ENCODE measurements around the gene MRO. TPM values are rescaled to one million over a fixed set of nuclear protein-coding genes. Genes with fewer than 3 reads are reported as not detected.

Gene MRO
- total and polyA plus RNA-seq, 2 of the 8 experiments (the other 6 are each of a cell fraction or from before 2014, with no cell fraction given): 0.65 to 1.0 TPM

- Histone ChIP-seq H3K23ac (ENCODE audit: insufficient read length) (no peak overlapping the region), H3K79me1 (ENCODE audit: low read depth, low read length) (no peaks in the 10 kb centered on the region), H3K14ac (ENCODE audit: insufficient read length) (no peak overlapping the region), H3K4ac (replicated peaks; ENCODE audit: insufficient read length, low read depth, low read length) (no peak overlapping the region), H3K9ac (replicated peaks in 1 of 4; ENCODE audit: extremely low read depth in 1 of 4, low read depth in 3 of 4, low read length in 3 of 4) (no peak overlapping the region), H3K36me3 (ENCODE audit: control insufficient read depth in 2 of 4, insufficient read depth in 4 of 4, low read length in 3 of 4) (no peaks in the 10 kb centered on the region; a peak in 1 of 8 replicates), H2BK15ac (ENCODE audit: low read length) (peak overlapping the region; percentile 23; the same call in 1 of the 2 replicates), H2BK5ac (ENCODE audit: low read depth, low read length) (no peak overlapping the region), H2AFZ (ENCODE audit: low read length) (no peak overlapping the region), H2BK12ac (ENCODE audit: low read depth, low read length) (no peak overlapping the region), H2AK5ac (ENCODE audit: low read depth, low read length) (no peak overlapping the region), H4K5ac (ENCODE audit: insufficient read length, low read depth, low read length) (no peak overlapping the region), H3K56ac (replicated peaks; ENCODE audit: insufficient read length, low read depth, low read length) (no peak overlapping the region), H3K4me2 (ENCODE audit: insufficient read depth in 1 of 2, low read depth in 2 of 2, low read length in 2 of 2) (no peak overlapping the region), H4K8ac (ENCODE audit: extremely low read depth, insufficient read depth, low read length) (peak overlapping the region; percentile 72; the same call in 1 of the 2 replicates), H2BK120ac (replicated peaks; ENCODE audit: low read depth, low read length) (no peak overlapping the region), H3K4me3 (ENCODE audit: extremely low read depth in 1 of 4, insufficient read depth in 2 of 4, low read depth in 3 of 4, low read length in 4 of 4) (no peak overlapping the region), H2BK20ac (ENCODE audit: low read length) (no peak overlapping the region), H3K27me3 (replicated peaks in 1 of 4; ENCODE audit: control insufficient read depth in 3 of 4, extremely low read depth in 1 of 4, insufficient read depth in 3 of 4, low read length in 3 of 4) (no peaks in the 10 kb centered on the region), H3K4me1 (replicated peaks in 1 of 4; ENCODE audit: control insufficient read depth in 3 of 4, insufficient read depth in 4 of 4, low read length in 3 of 4) (peaks cover 3 to 18% (median 12%) of the 10 kb centered on the region in 4 experiments; a peak in 5 of 7 replicates), H3K18ac (ENCODE audit: extremely low read depth, low read length) (0 out of 2 replicates have a peak overlapping the region, but pooled peaks have one; percentile 63), H4K20me1 (replicated peaks in 1 of 2; ENCODE audit: control insufficient read depth in 1 of 2, insufficient read depth in 2 of 2, low read length in 2 of 2) (no peaks in the 10 kb centered on the region), H3K23me2 (ENCODE audit: low read depth, low read length) (no peaks in the 10 kb centered on the region), H3K27ac (ENCODE audit: low read depth, low read length) (no peak overlapping the region), H3K9me3 (ENCODE audit: insufficient read depth in 2 of 2, low read depth in 1 of 2, low read length in 1 of 2) (0 out of 4 replicates have a peak, but pooled peaks cover 0 to 5% of the 10 kb centered on the region in 2 experiments), H4K91ac (replicated peaks; ENCODE audit: insufficient read length, low read length) (no peak overlapping the region), H3K79me2 (ENCODE audit: control insufficient read depth in 1 of 2, insufficient read depth in 2 of 2, low read length in 2 of 2) (no peaks in the 10 kb centered on the region)
- WGBS, 2 experiments (ENCODE audit: extremely low coverage in 1 of 2, insufficient coverage in 1 of 2, insufficient read length in 1 of 2, insufficient replicate concordance in 2 of 2, low coverage in 1 of 2, low lambda C conversion rate in 2 of 2, missing lambda C conversion rate in 1 of 2): 70% methylated on average over 2 of the region's 2 CpGs; no CpG with 5 or more reads in 1 of the 2 experiments
- DNase-seq (ENCODE audit: low read depth in 1 of 2, low spot score in 2 of 2) (no peak), FAIRE-seq (no peak)
- CTCF ChIA-PET (ENCODE audit: partially characterized antibody): interaction anchor here (1.2 kb wide), 1 partner anchor 163 kb away, joined by 3 read pairs; no protein-coding TSS in a partner anchor
- POLR2A ChIA-PET (ENCODE audit: partially characterized antibody): no interaction called here
- TF ChIP-seq CEBPB (IDR thresholded peaks at IDR 0.05; ENCODE audit: low read depth, low read length) (no peak), BACH1 (IDR thresholded peaks at IDR 0.05; ENCODE audit: low read length) (no peak), NRF1 (IDR thresholded peaks at IDR 0.05; ENCODE audit: low read depth, low read length) (no peak), MAX (IDR thresholded peaks at IDR 0.05) (no peak), CTCF (IDR thresholded peaks at IDR 0.05; ENCODE audit: control extremely low read depth in 1 of 3, insufficient read depth in 1 of 3, low read depth in 1 of 3, low read length in 3 of 3) (no peak), YY1 (IDR thresholded peaks at IDR 0.05; ENCODE audit: low read depth, low read length) (no peak), RXRA (IDR thresholded peaks at IDR 0.05; ENCODE audit: insufficient read depth, low read depth, low read length) (no peak), RBBP5 (IDR thresholded peaks at IDR 0.05; ENCODE audit: borderline replicate concordance, low read depth, low read length) (no peak), GABPA (IDR thresholded peaks at IDR 0.05; ENCODE audit: borderline replicate concordance, insufficient read depth, low read length) (no peak), EP300 (IDR thresholded peaks at IDR 0.05; ENCODE audit: borderline replicate concordance in 1 of 2, low read depth in 2 of 2, low read length in 2 of 2) (no peak), NANOG (IDR thresholded peaks at IDR 0.05; ENCODE audit: insufficient read depth, low read depth, low read length, poor library complexity, severe bottlenecking) (no peak)
These were observed 69.3 kb downstream of the MRO start for GRCh38 chr18:50750546-50750945.
